Lung (tissue), 12 donors: ENCODE results near the gene NFIA. TPM values are rescaled to one million over a fixed set of nuclear protein-coding genes. Genes with fewer than 3 reads are reported as not detected.
A peak's percentile ranks its signal among the peaks of the same experiment; 100 is the strongest.

Experiments used
- ATAC-seq: fragments of 200-7000 bp; cut with Tn5 transposase; one replicate; pipeline ENCODE4 v1.9.1; 2020; ENCODE audit warnings: moderate number of reproducible peaks; ENCODE audit not compliant: insufficient read depth, low FRiP score
- DNase-seq, 3 donors: peaks; one replicate each; pipeline ENCODE4 v3.0.0-alpha.2; 2013 to 2017
- H3K27ac ChIP-seq, 2 donors: one replicate each; pipeline ENCODE4 v1.5.1; 2013; ENCODE audit warnings: mild to moderate bottlenecking in 2 of 2, moderate library complexity in 2 of 2, control low read depth in 1 of 2, inconsistent platforms in 1 of 2, low read depth in 1 of 2, low read length in 1 of 2
- H3K27me3 ChIP-seq, 3 donors: one replicate each; pipeline ENCODE4 v1.5.1; 2013; ENCODE audit warnings: low read length in 2 of 3; ENCODE audit not compliant: control insufficient read depth in 3 of 3, insufficient read depth in 3 of 3
- H3K36me3 ChIP-seq, 4 donors: one replicate each; pipeline ENCODE4 v1.5.1; 2013; ENCODE audit warnings: low read length in 4 of 4, mild to moderate bottlenecking in 1 of 4, moderate library complexity in 1 of 4; ENCODE audit not compliant: control insufficient read depth in 4 of 4, insufficient read depth in 4 of 4
- H3K4me1 ChIP-seq, 5 donors: one replicate each; pipeline ENCODE4 v1.5.1; 2013; ENCODE audit warnings: low read length in 5 of 5, mild to moderate bottlenecking in 2 of 5, moderate library complexity in 1 of 5; ENCODE audit not compliant: control insufficient read depth in 5 of 5, insufficient read depth in 5 of 5
- H3K4me3 ChIP-seq: one replicate; pipeline ENCODE4 v1.5.1; 2013; ENCODE audit warnings: mild to moderate bottlenecking, control low read depth, moderate library complexity
- H3K9ac ChIP-seq, 2 donors: one replicate each; pipeline ENCODE4 v1.5.1; 2013; ENCODE audit warnings: low read length in 2 of 2, control low read depth in 1 of 2; ENCODE audit not compliant: insufficient read depth in 1 of 2
- H3K9me3 ChIP-seq, 4 donors: one replicate each; pipeline ENCODE4 v1.5.1; 2013; ENCODE audit warnings: low read length in 3 of 4, mild to moderate bottlenecking in 1 of 4, moderate library complexity in 1 of 4; ENCODE audit not compliant: control insufficient read depth in 4 of 4, insufficient read depth in 3 of 4
- CTCF ChIP-seq: IDR thresholded peaks from 2 replicates; pipeline ENCODE4 v1.5.1; 2012; ENCODE audit warnings: mild to moderate bottlenecking; ENCODE audit errors: control extremely low read depth, extremely low read depth
- WGBS, 2 donors: extraction: QIAGEN DNeasy Blood & Tissue Kit; methylation state at CpG; one replicate each; pipeline ENCODE4 v1.1.7; 2013; 5-methylcytosine and 5-hydroxymethylcytosine counted together
- polyA plus RNA-seq, 2 donors: library from polyadenylated mRNA; stranded (reverse); fragments of 200-250 nt; gene quantifications; one replicate each; pipeline ENCODE4 v1.2.1, GENCODE V29; 2013
- total RNA-seq, 2 donors: library from RNA; depleted of rRNA in 1 of 2; stranded (reverse); fragments of >200 nt in 1 of 2; gene quantifications; one replicate each; pipeline ENCODE4 v1.2.1, GENCODE V29; 2014 to 2021
- donor health status: control.
- donor health status: control.
- donor health status: Bipolar disorder and iron deficiency.
- donor health status: healthy.
- donor health status: DM: yes; HTN: yes; CAD: no.

The NFIA gene
- total and polyA plus RNA-seq, 4 donors: 3.0 to 63.4 (median 34.2) TPM

GRCh38 chr1:61083807-61084440, 1.6 kb downstream of the NFIA start:
- 14 to 25% methylated on average over 17 of the region's 17 CpGs for WGBS, 2 donors
- peaks cover 1 to 57% (median 17%) of the 10 kb centered on the region in 5 donors for H3K4me1 ChIP-seq
- peaks cover 0 to 2% (median 0%) of the 10 kb centered on the region in 4 donors for H3K9me3 ChIP-seq
- H3K9ac ChIP-seq: peak overlapping the region; percentile 48 to 79
- no peaks in the 10 kb centered on the region for H3K27me3 ChIP-seq
- H3K4me3 ChIP-seq: peak overlapping the region; percentile 96
- peaks cover 0 to 9% (median 7%) of the 10 kb centered on the region in 4 donors for H3K36me3 ChIP-seq
- no peak for TF ChIP-seq CTCF
- ATAC-seq (no peak), DNase-seq (peak in 2 of 3 donors; percentile 61 to 68)
- H3K27ac ChIP-seq: peak overlapping the region; percentile 98 to 100

GRCh38 chr1:61084491-61085031, 2.2 kb downstream of the NFIA start:
- DNase-seq (peak in 2 of 3 donors; percentile 44 to 69), ATAC-seq (no peak)
- Histone ChIP-seq H3K4me1 (peaks cover 0 to 57% (median 13%) of the 10 kb centered on the region in 5 donors), H3K9ac (peak overlapping the region in 1 of 2 donors; percentile 79), H3K4me3 (no peak overlapping the region), H3K9me3 (peaks cover 0 to 2% (median 0%) of the 10 kb centered on the region in 4 donors), H3K27ac (peak overlapping the region in 1 of 2 donors; percentile 100), H3K36me3 (peaks cover 0 to 14% (median 7%) of the 10 kb centered on the region in 4 donors), H3K27me3 (no peaks in the 10 kb centered on the region)
- no peak for TF ChIP-seq CTCF
- 48 to 71% methylated on average over 5 of the region's 5 CpGs for WGBS, 2 donors

- no peak for TF ChIP-seq CTCF
- 39 to 65% methylated on average over 3 of the region's 3 CpGs for WGBS, 2 donors
- peak overlapping the region in 1 of 2 donors; percentile 79 for H3K9ac ChIP-seq
These were observed 3.0 kb downstream of the NFIA start for GRCh38 chr1:61085206-61085982.

More at GRCh38 chr1:61085206-61085982, 3.0 kb downstream of the NFIA start:
- Histone ChIP-seq H3K4me1 (peaks cover 0 to 58% (median 12%) of the 10 kb centered on the region in 5 donors), H3K36me3 (peaks cover 0 to 14% (median 8%) of the 10 kb centered on the region in 4 donors), H3K27ac (peak overlapping the region in 1 of 2 donors; percentile 60), H3K4me3 (no peak overlapping the region), H3K27me3 (no peaks in the 10 kb centered on the region), H3K9me3 (peaks cover 0 to 2% (median 0%) of the 10 kb centered on the region in 4 donors)
- peak in 2 of 3 donors; percentile 55 to 64 for DNase-seq
- ATAC-seq: no peak
